SU-DHL-6 (cell line): ENCODE results near the gene COL13A1.

Source experiments
- H2AFZ ChIP-seq: fragments of 200-600 bp; sonication (generic); 2 replicates; pipeline ENCODE4 v1.6.1; 2014; ENCODE audit warnings: low read depth, mild to moderate bottlenecking, moderate library complexity, mixed read lengths, antibody characterized with exemption, low read length; ENCODE audit not compliant: severe bottlenecking
- H3F3A ChIP-seq: fragments of 200-600 bp; shearing (Covaris generic); 2 replicates; pipeline ENCODE4 v1.6.0; 2016; ENCODE audit warnings: antibody characterized with exemption, mild to moderate bottlenecking; ENCODE audit not compliant: insufficient read depth
- H3K27ac ChIP-seq: fragments of 200-600 bp; sonication (generic); 2 replicates; pipeline ENCODE4 v1.5.1; 2016; ENCODE audit warnings: low read depth, mild to moderate bottlenecking, low read length, moderate library complexity, mixed read lengths
- H3K27me3 ChIP-seq: fragments of 200-600 bp; sonication (generic), shearing (Covaris generic); 2 replicates; pipeline ENCODE4 v1.6.0; 2014; ENCODE audit warnings: mild to moderate bottlenecking, low read length
- H3K36me3 ChIP-seq: fragments of 200-600 bp; sonication (generic); 2 replicates; pipeline ENCODE4 v1.6.1; 2014; ENCODE audit warnings: mild to moderate bottlenecking, low read length, mixed read lengths
- H3K4me2 ChIP-seq: fragments of 300-600, 200-600 bp; shearing (Covaris generic), sonication (generic); 2 replicates; pipeline ENCODE4 v1.6.0; 2014; ENCODE audit warnings: low read length, low read depth, mild to moderate bottlenecking; ENCODE audit not compliant: poor library complexity, severe bottlenecking
- H3K4me3 ChIP-seq: fragments of 200-600 bp; sonication (generic); 2 replicates; pipeline ENCODE4 v1.5.1; 2014; ENCODE audit warnings: antibody characterized with exemption, low read length, mild to moderate bottlenecking, mixed read lengths; ENCODE audit not compliant: insufficient read depth, poor library complexity, severe bottlenecking
- H3K79me2 ChIP-seq: fragments of 200-600 bp; sonication (generic); 2 replicates; pipeline ENCODE4 v1.6.1; 2014; ENCODE audit warnings: mild to moderate bottlenecking, low read length, moderate library complexity; ENCODE audit not compliant: insufficient read depth
- H3K9ac ChIP-seq: fragments of 200-600 bp; sonication (generic); 2 replicates; pipeline ENCODE4 v1.7.0; 2014; ENCODE audit warnings: mild to moderate bottlenecking, low read length
- H3K9me2 ChIP-seq: fragments of 200-600 bp; sonication (generic); replicated peaks from 2 replicates; pipeline ENCODE4 v1.6.1; 2014; ENCODE audit warnings: low read length; ENCODE audit not compliant: insufficient read depth
- H3K9me3 ChIP-seq: fragments of 200-600 bp; sonication (generic); 2 replicates; pipeline ENCODE4 v1.6.1; 2014; ENCODE audit warnings: low read length, mixed read lengths; ENCODE audit not compliant: insufficient read depth
- H4K20me1 ChIP-seq: fragments of 200-600 bp; sonication (generic); 2 replicates; pipeline ENCODE4 v1.6.1; 2014; ENCODE audit warnings: low read depth, mild to moderate bottlenecking, antibody characterized with exemption, low read length, moderate library complexity, mixed read lengths
- EZH2phosphoT487 ChIP-seq: fragments of 200-600 bp; sonication (generic), shearing (Covaris generic); conservative IDR thresholded peaks from 2 replicates; pipeline ENCODE4 v1.6.1; 2018; ENCODE audit warnings: mild to moderate bottlenecking, antibody characterized with exemption, low read length, moderate library complexity, mixed read lengths
- TF ChIP-seq, protein P1 (sequence below): fragments of 200-600 bp; sonication (generic); IDR thresholded peaks from one replicate; pipeline ENCODE4 v1.5.1; 2017; ENCODE audit warnings: antibody characterized with exemption, mild to moderate bottlenecking, low read length, moderate library complexity; ENCODE audit not compliant: insufficient read depth, poor library complexity, severe bottlenecking

The COL13A1 gene

GRCh38 chr10:69914398-69915214 lies 112.9 kb downstream of the COL13A1 start:
- Histone ChIP-seq H3K27ac (no peak overlapping the region), H3K4me3 (no peak overlapping the region), H4K20me1 (no peaks in the 10 kb centered on the region), H3K4me2 (no peak overlapping the region), H3K27me3 (no peaks in the 10 kb centered on the region), H3K9me3 (no peaks in the 10 kb centered on the region), H2AFZ (no peak overlapping the region), H3K9ac (no peak overlapping the region), H3K9me2 (no peaks in the 10 kb centered on the region), H3K36me3 (no peaks in the 10 kb centered on the region), H3F3A (no peaks in the 10 kb centered on the region), H3K79me2 (no peaks in the 10 kb centered on the region)
- TF ChIP-seq, protein P1, sequence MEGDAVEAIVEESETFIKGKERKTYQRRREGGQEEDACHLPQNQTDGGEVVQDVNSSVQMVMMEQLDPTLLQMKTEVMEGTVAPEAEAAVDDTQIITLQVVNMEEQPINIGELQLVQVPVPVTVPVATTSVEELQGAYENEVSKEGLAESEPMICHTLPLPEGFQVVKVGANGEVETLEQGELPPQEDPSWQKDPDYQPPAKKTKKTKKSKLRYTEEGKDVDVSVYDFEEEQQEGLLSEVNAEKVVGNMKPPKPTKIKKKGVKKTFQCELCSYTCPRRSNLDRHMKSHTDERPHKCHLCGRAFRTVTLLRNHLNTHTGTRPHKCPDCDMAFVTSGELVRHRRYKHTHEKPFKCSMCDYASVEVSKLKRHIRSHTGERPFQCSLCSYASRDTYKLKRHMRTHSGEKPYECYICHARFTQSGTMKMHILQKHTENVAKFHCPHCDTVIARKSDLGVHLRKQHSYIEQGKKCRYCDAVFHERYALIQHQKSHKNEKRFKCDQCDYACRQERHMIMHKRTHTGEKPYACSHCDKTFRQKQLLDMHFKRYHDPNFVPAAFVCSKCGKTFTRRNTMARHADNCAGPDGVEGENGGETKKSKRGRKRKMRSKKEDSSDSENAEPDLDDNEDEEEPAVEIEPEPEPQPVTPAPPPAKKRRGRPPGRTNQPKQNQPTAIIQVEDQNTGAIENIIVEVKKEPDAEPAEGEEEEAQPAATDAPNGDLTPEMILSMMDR = peak; percentile 82
- no peak for TF ChIP-seq EZH2phosphoT487

DNA sequence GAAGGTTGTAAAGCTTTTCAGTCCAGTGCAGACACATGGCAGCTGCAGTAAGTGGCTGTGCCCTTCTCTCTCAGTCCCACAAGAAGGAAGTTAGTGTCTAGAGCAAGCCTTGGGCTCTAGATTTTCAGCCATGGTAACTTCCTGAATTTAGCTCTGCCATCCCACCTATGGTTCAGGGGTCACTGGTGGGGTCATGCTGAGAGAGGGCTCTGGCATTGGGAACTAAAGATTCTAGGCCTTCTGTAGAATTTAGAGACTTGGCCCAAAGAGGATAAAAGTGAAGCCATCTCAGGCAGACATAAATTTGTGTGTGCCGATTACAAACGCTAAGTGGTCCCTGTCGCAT lies 113.5 kb downstream of the COL13A1 start:
- Histone ChIP-seq H3K9me2 (no peaks in the 10 kb centered on the region), H2AFZ (no peak overlapping the region)

DNA sequence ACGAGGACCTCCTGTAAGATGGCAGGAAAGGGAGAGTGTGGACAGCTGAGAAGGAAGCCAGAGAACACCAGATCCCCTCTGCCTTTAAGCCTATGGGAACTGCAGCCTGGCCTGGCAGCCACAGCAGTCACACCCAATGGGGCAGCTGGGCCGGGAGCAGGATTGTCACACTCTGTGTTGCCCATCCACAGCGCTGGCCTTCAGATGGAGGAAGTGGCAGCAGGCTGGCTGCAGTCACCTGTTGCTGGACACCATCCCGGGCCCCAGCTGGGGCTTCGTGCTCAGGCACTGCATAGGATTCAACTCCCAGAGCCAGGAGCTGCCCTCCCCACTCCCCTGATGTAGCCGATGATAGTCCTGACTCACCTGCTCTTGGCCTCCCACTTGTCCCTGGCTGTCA lies 114.4 kb downstream of the COL13A1 start:
- H3K27ac ChIP-seq = no peak overlapping the region
- H3K4me3 ChIP-seq = no peak overlapping the region
- H3K79me2 ChIP-seq = no peaks in the 10 kb centered on the region
- H3K9me3 ChIP-seq = no peaks in the 10 kb centered on the region
- no peaks in the 10 kb centered on the region for H3F3A ChIP-seq
- TF ChIP-seq, protein P1 = no peak
- TF ChIP-seq EZH2phosphoT487 = no peak
- H3K36me3 ChIP-seq = no peaks in the 10 kb centered on the region
- H2AFZ ChIP-seq = no peak overlapping the region
- H3K9me2 ChIP-seq = no peaks in the 10 kb centered on the region
- no peak overlapping the region for H3K9ac ChIP-seq
- no peaks in the 10 kb centered on the region for H3K27me3 ChIP-seq
- no peaks in the 10 kb centered on the region for H4K20me1 ChIP-seq
- no peak overlapping the region for H3K4me2 ChIP-seq

More for the DNA sequence above, 113.5 kb downstream of the COL13A1 start:
- H3K79me2 ChIP-seq = no peaks in the 10 kb centered on the region
- no peak overlapping the region for H3K4me2 ChIP-seq
- no peaks in the 10 kb centered on the region for H3F3A ChIP-seq
- TF ChIP-seq, protein P1 = no peak
- TF ChIP-seq EZH2phosphoT487 = no peak
- no peak overlapping the region for H3K27ac ChIP-seq
- H3K9me3 ChIP-seq = no peaks in the 10 kb centered on the region
- no peak overlapping the region for H3K4me3 ChIP-seq
- H3K27me3 ChIP-seq = no peaks in the 10 kb centered on the region
- H3K36me3 ChIP-seq = no peaks in the 10 kb centered on the region
- no peak overlapping the region for H3K9ac ChIP-seq
- no peaks in the 10 kb centered on the region for H4K20me1 ChIP-seq
